ENCODE measurements around the gene UBB.

Gene UBB

GRCh38 chr17:16417399-16417798, 36.5 kb downstream of the UBB start:
- H3K4me1 ChIP-seq (ENCODE audit: control insufficient read depth in 2 of 2, insufficient read depth in 2 of 2, low read length in 2 of 2): peaks cover 15 to 27% of the 10 kb centered on the region in 2 donors
- no peak overlapping the region for H3K4me3 ChIP-seq (ENCODE audit: low read length in 2 of 2)
- H3K9ac ChIP-seq (ENCODE audit: low read depth in 1 of 2, low read length in 2 of 2): no peak overlapping the region
- H3K27me3 ChIP-seq (ENCODE audit: control insufficient read depth in 2 of 2, insufficient read depth in 2 of 2, low read length in 2 of 2): no peaks in the 10 kb centered on the region
- H3K27ac ChIP-seq (ENCODE audit: low read depth in 2 of 2, low read length in 2 of 2): no peak overlapping the region
- peaks cover 0 to 6% of the 10 kb centered on the region in 2 donors for H3K36me3 ChIP-seq (ENCODE audit: control insufficient read depth in 2 of 2, insufficient read depth in 2 of 2, low read length in 2 of 2)
- no peaks in the 10 kb centered on the region for H3K9me3 ChIP-seq (ENCODE audit: control insufficient read depth in 2 of 2, low read length in 2 of 2)

- peak overlapping the region; percentile 48 to 70 for H3K27ac ChIP-seq (ENCODE audit: low read depth in 2 of 2, low read length in 2 of 2)
- H3K4me1 ChIP-seq (ENCODE audit: control insufficient read depth in 2 of 2, insufficient read depth in 2 of 2, low read length in 2 of 2): peaks cover 15 to 27% of the 10 kb centered on the region in 2 donors
- H3K4me3 ChIP-seq (ENCODE audit: low read length in 2 of 2): no peak overlapping the region
- H3K27me3 ChIP-seq (ENCODE audit: control insufficient read depth in 2 of 2, insufficient read depth in 2 of 2, low read length in 2 of 2): no peaks in the 10 kb centered on the region
- no peaks in the 10 kb centered on the region for H3K9me3 ChIP-seq (ENCODE audit: control insufficient read depth in 2 of 2, low read length in 2 of 2)
- no peak overlapping the region for H3K9ac ChIP-seq (ENCODE audit: low read depth in 1 of 2, low read length in 2 of 2)
- peaks cover 0 to 10% of the 10 kb centered on the region in 2 donors for H3K36me3 ChIP-seq (ENCODE audit: control insufficient read depth in 2 of 2, insufficient read depth in 2 of 2, low read length in 2 of 2)
Measured at GRCh38 chr17:16417896-16418684, 37.2 kb downstream of the UBB start.

GRCh38 chr17:16418685-16419068, 37.8 kb downstream of the UBB start:
- peaks cover 3 to 14% of the 10 kb centered on the region in 2 donors for H3K36me3 ChIP-seq (ENCODE audit: control insufficient read depth in 2 of 2, insufficient read depth in 2 of 2, low read length in 2 of 2)
- peaks cover 15 to 27% of the 10 kb centered on the region in 2 donors for H3K4me1 ChIP-seq (ENCODE audit: control insufficient read depth in 2 of 2, insufficient read depth in 2 of 2, low read length in 2 of 2)
- no peaks in the 10 kb centered on the region for H3K27me3 ChIP-seq (ENCODE audit: control insufficient read depth in 2 of 2, insufficient read depth in 2 of 2, low read length in 2 of 2)
- H3K27ac ChIP-seq (ENCODE audit: low read depth in 2 of 2, low read length in 2 of 2): peak overlapping the region; percentile 48 to 70
- no peak overlapping the region for H3K9ac ChIP-seq (ENCODE audit: low read depth in 1 of 2, low read length in 2 of 2)
- H3K9me3 ChIP-seq (ENCODE audit: control insufficient read depth in 2 of 2, low read length in 2 of 2): no peaks in the 10 kb centered on the region
- no peak overlapping the region for H3K4me3 ChIP-seq (ENCODE audit: low read length in 2 of 2)

GRCh38 chr17:16419074-16419928, 38.4 kb downstream of the UBB start:
- peaks cover 3 to 14% of the 10 kb centered on the region in 2 donors for H3K36me3 ChIP-seq (ENCODE audit: control insufficient read depth in 2 of 2, insufficient read depth in 2 of 2, low read length in 2 of 2)
- H3K27ac ChIP-seq (ENCODE audit: low read depth in 2 of 2, low read length in 2 of 2): peak overlapping the region; percentile 67 to 70
- H3K27me3 ChIP-seq (ENCODE audit: control insufficient read depth in 2 of 2, insufficient read depth in 2 of 2, low read length in 2 of 2): no peaks in the 10 kb centered on the region
- H3K4me1 ChIP-seq (ENCODE audit: control insufficient read depth in 2 of 2, insufficient read depth in 2 of 2, low read length in 2 of 2): peaks cover 15 to 27% of the 10 kb centered on the region in 2 donors
- H3K4me3 ChIP-seq (ENCODE audit: low read length in 2 of 2): no peak overlapping the region
- no peak overlapping the region for H3K9ac ChIP-seq (ENCODE audit: low read depth in 1 of 2, low read length in 2 of 2)
- no peaks in the 10 kb centered on the region for H3K9me3 ChIP-seq (ENCODE audit: control insufficient read depth in 2 of 2, low read length in 2 of 2)

GRCh38 chr17:16419929-16420271, 39.0 kb downstream of the UBB start:
- Histone ChIP-seq H3K4me1 (ENCODE audit: control insufficient read depth in 2 of 2, insufficient read depth in 2 of 2, low read length in 2 of 2) (peaks cover 15 to 27% of the 10 kb centered on the region in 2 donors), H3K27ac (ENCODE audit: low read depth in 2 of 2, low read length in 2 of 2) (peak overlapping the region; percentile 67 to 70), H3K27me3 (ENCODE audit: control insufficient read depth in 2 of 2, insufficient read depth in 2 of 2, low read length in 2 of 2) (no peaks in the 10 kb centered on the region), H3K9ac (ENCODE audit: low read depth in 1 of 2, low read length in 2 of 2) (no peak overlapping the region), H3K9me3 (ENCODE audit: control insufficient read depth in 2 of 2, low read length in 2 of 2) (no peaks in the 10 kb centered on the region), H3K4me3 (ENCODE audit: low read length in 2 of 2) (no peak overlapping the region), H3K36me3 (ENCODE audit: control insufficient read depth in 2 of 2, insufficient read depth in 2 of 2, low read length in 2 of 2) (peaks cover 3 to 14% of the 10 kb centered on the region in 2 donors)

GRCh38 chr17:16422416-16422815, 41.5 kb downstream of the UBB start:
- no peak overlapping the region for H3K9ac ChIP-seq (ENCODE audit: low read depth in 1 of 2, low read length in 2 of 2)
- no peaks in the 10 kb centered on the region for H3K9me3 ChIP-seq (ENCODE audit: control insufficient read depth in 2 of 2, low read length in 2 of 2)
- peaks cover 3 to 14% of the 10 kb centered on the region in 2 donors for H3K36me3 ChIP-seq (ENCODE audit: control insufficient read depth in 2 of 2, insufficient read depth in 2 of 2, low read length in 2 of 2)
- H3K27ac ChIP-seq (ENCODE audit: low read depth in 2 of 2, low read length in 2 of 2): no peak overlapping the region
- no peak overlapping the region for H3K4me3 ChIP-seq (ENCODE audit: low read length in 2 of 2)
- no peaks in the 10 kb centered on the region for H3K27me3 ChIP-seq (ENCODE audit: control insufficient read depth in 2 of 2, insufficient read depth in 2 of 2, low read length in 2 of 2)
- H3K4me1 ChIP-seq (ENCODE audit: control insufficient read depth in 2 of 2, insufficient read depth in 2 of 2, low read length in 2 of 2): peaks cover 13 to 16% of the 10 kb centered on the region in 2 donors

GRCh38 chr17:16423226-16423872, 42.5 kb downstream of the UBB start:
- Histone ChIP-seq H3K27me3 (ENCODE audit: control insufficient read depth in 2 of 2, insufficient read depth in 2 of 2, low read length in 2 of 2) (no peaks in the 10 kb centered on the region), H3K9ac (ENCODE audit: low read depth in 1 of 2, low read length in 2 of 2) (no peak overlapping the region), H3K27ac (ENCODE audit: low read depth in 2 of 2, low read length in 2 of 2) (no peak overlapping the region), H3K4me3 (ENCODE audit: low read length in 2 of 2) (no peak overlapping the region), H3K9me3 (ENCODE audit: control insufficient read depth in 2 of 2, low read length in 2 of 2) (no peaks in the 10 kb centered on the region), H3K36me3 (ENCODE audit: control insufficient read depth in 2 of 2, insufficient read depth in 2 of 2, low read length in 2 of 2) (peaks cover 3 to 13% of the 10 kb centered on the region in 2 donors), H3K4me1 (ENCODE audit: control insufficient read depth in 2 of 2, insufficient read depth in 2 of 2, low read length in 2 of 2) (peaks cover 7 to 8% of the 10 kb centered on the region in 2 donors)

- H3K9ac ChIP-seq (ENCODE audit: low read depth in 1 of 2, low read length in 2 of 2): no peak overlapping the region
- peaks cover 0 to 2% of the 10 kb centered on the region in 2 donors for H3K4me1 ChIP-seq (ENCODE audit: control insufficient read depth in 2 of 2, insufficient read depth in 2 of 2, low read length in 2 of 2)
- H3K9me3 ChIP-seq (ENCODE audit: control insufficient read depth in 2 of 2, low read length in 2 of 2): no peaks in the 10 kb centered on the region
- H3K27me3 ChIP-seq (ENCODE audit: control insufficient read depth in 2 of 2, insufficient read depth in 2 of 2, low read length in 2 of 2): no peaks in the 10 kb centered on the region
- peaks cover 3 to 19% of the 10 kb centered on the region in 2 donors for H3K36me3 ChIP-seq (ENCODE audit: control insufficient read depth in 2 of 2, insufficient read depth in 2 of 2, low read length in 2 of 2)
- H3K27ac ChIP-seq (ENCODE audit: low read depth in 2 of 2, low read length in 2 of 2): no peak overlapping the region
- no peak overlapping the region for H3K4me3 ChIP-seq (ENCODE audit: low read length in 2 of 2)
Measured at GRCh38 chr17:16425202-16425601, 44.3 kb downstream of the UBB start.

GRCh38 chr17:16425698-16426659, 45.1 kb downstream of the UBB start:
- H3K27me3 ChIP-seq (ENCODE audit: control insufficient read depth in 2 of 2, insufficient read depth in 2 of 2, low read length in 2 of 2): no peaks in the 10 kb centered on the region

More at GRCh38 chr17:16425698-16426659, 45.1 kb downstream of the UBB start:
- H3K4me3 ChIP-seq (ENCODE audit: low read length in 2 of 2): no peak overlapping the region
- H3K27ac ChIP-seq (ENCODE audit: low read depth in 2 of 2, low read length in 2 of 2): no peak overlapping the region
- no peaks in the 10 kb centered on the region for H3K9me3 ChIP-seq (ENCODE audit: control insufficient read depth in 2 of 2, low read length in 2 of 2)
- H3K9ac ChIP-seq (ENCODE audit: low read depth in 1 of 2, low read length in 2 of 2): no peak overlapping the region
- H3K36me3 ChIP-seq (ENCODE audit: control insufficient read depth in 2 of 2, insufficient read depth in 2 of 2, low read length in 2 of 2): peaks cover 3 to 19% of the 10 kb centered on the region in 2 donors
- H3K4me1 ChIP-seq (ENCODE audit: control insufficient read depth in 2 of 2, insufficient read depth in 2 of 2, low read length in 2 of 2): no peaks in the 10 kb centered on the region

Measured in mucosa of rectum (tissue), 2 donors.